Measurements from ENCODE around the gene RNASEL.

Gene RNASEL

GRCh38 chr1:182621906-182622305 lies 32.9 kb upstream of the RNASEL start:
- no peak for DNase-seq (ENCODE audit: low spot score)
- in situ Hi-C loops (cut with MboI; ENCODE audit: low sequenced_read_pairs, unreplicated experiment), result no loop called here
- TF ChIP-seq, protein P1, sequence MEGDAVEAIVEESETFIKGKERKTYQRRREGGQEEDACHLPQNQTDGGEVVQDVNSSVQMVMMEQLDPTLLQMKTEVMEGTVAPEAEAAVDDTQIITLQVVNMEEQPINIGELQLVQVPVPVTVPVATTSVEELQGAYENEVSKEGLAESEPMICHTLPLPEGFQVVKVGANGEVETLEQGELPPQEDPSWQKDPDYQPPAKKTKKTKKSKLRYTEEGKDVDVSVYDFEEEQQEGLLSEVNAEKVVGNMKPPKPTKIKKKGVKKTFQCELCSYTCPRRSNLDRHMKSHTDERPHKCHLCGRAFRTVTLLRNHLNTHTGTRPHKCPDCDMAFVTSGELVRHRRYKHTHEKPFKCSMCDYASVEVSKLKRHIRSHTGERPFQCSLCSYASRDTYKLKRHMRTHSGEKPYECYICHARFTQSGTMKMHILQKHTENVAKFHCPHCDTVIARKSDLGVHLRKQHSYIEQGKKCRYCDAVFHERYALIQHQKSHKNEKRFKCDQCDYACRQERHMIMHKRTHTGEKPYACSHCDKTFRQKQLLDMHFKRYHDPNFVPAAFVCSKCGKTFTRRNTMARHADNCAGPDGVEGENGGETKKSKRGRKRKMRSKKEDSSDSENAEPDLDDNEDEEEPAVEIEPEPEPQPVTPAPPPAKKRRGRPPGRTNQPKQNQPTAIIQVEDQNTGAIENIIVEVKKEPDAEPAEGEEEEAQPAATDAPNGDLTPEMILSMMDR (IDR thresholded peaks at IDR 0.05; ENCODE audit: borderline replicate concordance, control extremely low read depth, extremely low read depth, insufficient read depth, missing control alignments), result no peak

DNA sequence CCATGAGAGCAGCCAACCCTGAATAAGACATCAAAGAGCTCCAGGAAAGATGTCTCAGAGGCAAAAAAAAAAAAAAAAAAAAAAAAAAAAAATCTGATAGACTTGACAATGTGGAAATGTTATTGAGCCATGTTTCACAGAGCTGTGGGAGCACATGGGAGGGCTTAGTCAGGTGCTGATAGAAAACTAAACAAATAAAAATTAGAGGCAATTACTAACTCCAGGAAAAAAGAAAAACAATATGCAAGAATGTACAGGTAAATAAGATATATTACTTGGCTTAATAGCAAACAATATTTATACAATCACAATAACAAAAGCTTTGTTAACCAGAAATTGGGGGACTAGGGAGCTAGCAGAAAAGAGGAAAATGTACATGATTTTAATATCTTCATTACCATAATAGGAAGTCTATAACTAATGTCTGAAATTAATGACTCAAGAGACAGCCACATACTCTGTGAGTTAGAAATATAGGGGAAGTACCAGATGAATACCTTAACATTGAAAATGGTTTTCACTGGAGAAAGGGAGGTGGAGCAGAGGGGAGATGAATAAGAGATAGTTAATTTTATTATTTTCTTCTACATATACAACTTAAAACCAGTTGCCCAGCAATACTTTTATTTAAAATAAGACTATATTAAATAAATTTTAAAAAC lies 32.0 kb upstream of the RNASEL start:
- no peak for DNase-seq (ENCODE audit: low spot score)
- in situ Hi-C loops (cut with MboI; ENCODE audit: low sequenced_read_pairs, unreplicated experiment), result no loop called here
- TF ChIP-seq, protein P1 (IDR thresholded peaks at IDR 0.05; ENCODE audit: borderline replicate concordance, control extremely low read depth, extremely low read depth, insufficient read depth, missing control alignments), result no peak

GRCh38 chr1:182617734-182618351 lies 28.8 kb upstream of the RNASEL start:
- TF ChIP-seq, protein P1 (IDR thresholded peaks at IDR 0.05; ENCODE audit: borderline replicate concordance, control extremely low read depth, extremely low read depth, insufficient read depth, missing control alignments), result no peak
- in situ Hi-C loops (cut with MboI; ENCODE audit: low sequenced_read_pairs, unreplicated experiment), result no loop called here
- no peak for DNase-seq (ENCODE audit: low spot score)

DNA sequence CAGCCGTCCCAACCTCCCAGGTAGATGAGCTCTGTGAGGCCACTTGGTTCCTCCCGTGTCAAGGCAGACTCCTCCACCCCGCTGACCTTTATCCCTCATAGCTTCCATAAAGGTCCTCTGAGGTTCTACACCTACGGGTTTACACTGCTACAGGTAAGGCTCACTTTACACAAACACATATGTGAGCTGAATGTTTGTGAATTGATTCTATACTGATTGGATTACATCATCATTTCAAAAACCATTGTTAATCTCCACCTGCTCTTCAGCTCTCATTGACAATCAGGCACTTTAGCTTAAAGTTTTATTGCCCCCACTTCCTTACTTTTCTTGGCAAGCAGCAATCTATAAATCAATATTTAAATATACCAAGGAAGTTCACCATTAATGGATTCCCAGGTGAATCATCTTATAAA lies 28.0 kb upstream of the RNASEL start:
- in situ Hi-C loops (cut with MboI; ENCODE audit: low sequenced_read_pairs, unreplicated experiment), result no loop called here
- DNase-seq (ENCODE audit: low spot score), result no peak
- TF ChIP-seq, protein P1 (IDR thresholded peaks at IDR 0.05; ENCODE audit: borderline replicate concordance, control extremely low read depth, extremely low read depth, insufficient read depth, missing control alignments), result no peak

DNA sequence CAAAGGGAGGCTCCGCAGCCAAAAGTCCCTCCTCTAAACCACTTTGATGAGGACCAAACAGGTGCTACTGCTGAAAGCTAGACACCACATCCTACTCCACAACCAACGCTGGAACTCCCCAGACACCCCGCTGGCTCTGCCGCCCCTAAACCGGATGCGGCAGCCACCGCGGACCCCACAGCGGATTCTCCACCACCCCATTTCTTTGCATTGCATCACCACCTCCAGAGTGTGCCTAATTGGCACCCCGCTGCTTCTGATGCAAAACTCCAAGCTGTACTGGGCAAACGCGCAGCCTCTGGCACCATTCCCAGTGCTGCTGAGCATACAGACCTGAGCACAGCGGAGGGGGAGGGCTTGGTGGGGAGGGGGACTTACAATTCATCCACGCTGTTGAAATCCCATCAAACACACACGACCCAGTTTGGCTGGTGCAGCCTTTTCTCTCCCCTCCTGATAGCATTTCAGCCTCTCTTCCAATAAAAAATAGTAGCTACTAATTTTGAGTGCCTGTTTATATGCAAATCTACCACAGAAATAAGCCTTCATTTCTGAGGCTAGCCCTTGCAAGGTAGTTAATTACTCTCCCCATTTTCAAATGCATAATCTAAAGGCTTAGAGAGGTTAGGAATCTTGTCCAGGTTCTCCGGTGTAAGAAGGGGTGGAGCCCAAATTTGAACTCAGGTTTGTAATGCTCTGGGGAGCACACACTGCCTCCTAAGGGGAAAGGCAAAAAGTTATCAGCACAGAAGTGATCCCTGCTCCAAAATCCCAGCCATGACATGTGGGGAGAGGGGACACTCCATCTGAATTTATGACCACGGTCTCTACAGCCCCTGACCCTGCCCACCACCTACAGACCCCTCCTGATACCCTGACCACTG lies 27.3 kb upstream of the RNASEL start:
- TF ChIP-seq, protein P1 (IDR thresholded peaks at IDR 0.05; ENCODE audit: borderline replicate concordance, control extremely low read depth, extremely low read depth, insufficient read depth, missing control alignments), result no peak
- DNase-seq (ENCODE audit: low spot score), result peak; percentile 79
- in situ Hi-C loops (cut with MboI; ENCODE audit: low sequenced_read_pairs, unreplicated experiment), result no loop called here

DNA sequence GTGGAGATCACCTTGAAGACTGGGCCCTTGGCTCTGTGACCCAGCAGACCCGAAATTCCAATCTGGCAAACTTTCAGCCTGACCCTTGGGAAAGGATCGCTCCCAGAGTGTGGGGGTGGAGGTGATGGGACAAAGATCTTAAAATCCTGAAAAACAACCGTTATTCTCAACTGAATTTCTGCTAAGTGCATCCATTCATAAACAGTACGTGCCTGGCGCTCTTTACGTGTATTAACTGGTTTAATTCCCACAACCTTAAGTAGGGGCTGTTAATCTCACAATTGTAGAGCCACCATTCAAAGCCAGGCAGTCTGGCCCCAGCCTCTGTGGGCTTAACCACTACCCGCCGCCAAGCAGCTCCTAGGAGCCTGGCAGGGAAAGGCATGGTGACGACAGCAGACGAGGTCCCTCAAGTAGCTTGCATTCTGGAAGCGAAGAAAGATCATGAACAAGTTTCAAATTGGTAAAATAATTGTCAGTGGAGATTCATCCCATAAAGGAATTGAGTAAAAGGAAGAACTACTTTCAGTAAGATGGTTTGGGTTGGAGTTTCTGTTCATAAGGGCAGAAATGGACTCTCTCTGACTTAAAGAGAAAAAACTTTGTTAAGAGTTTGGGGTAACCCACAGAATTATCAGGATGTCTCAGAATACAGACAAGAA lies 26.5 kb upstream of the RNASEL start:
- no peak for DNase-seq (ENCODE audit: low spot score)
- in situ Hi-C loops (cut with MboI; ENCODE audit: low sequenced_read_pairs, unreplicated experiment), result no loop called here
- TF ChIP-seq, protein P1 (IDR thresholded peaks at IDR 0.05; ENCODE audit: borderline replicate concordance, control extremely low read depth, extremely low read depth, insufficient read depth, missing control alignments), result no peak

All from GM13976 (cell line).